Neural cell (in vitro differentiated cells): ENCODE measurements around the gene ADCY2.

Experiments
- CTCF ChIP-seq: fragments of 450-650 bp; IDR thresholded peaks from 2 replicates; pipeline ENCODE4 v1.5.1; 2014; ENCODE audit warnings: antibody characterized with exemption, mild to moderate bottlenecking, moderate library complexity; ENCODE audit not compliant: poor library complexity, severe bottlenecking
- EP300 ChIP-seq: fragments of 450-650 bp; conservative IDR thresholded peaks from 2 replicates; pipeline ENCODE4 v1.6.1; 2014; ENCODE audit warnings: antibody characterized with exemption, mild to moderate bottlenecking, moderate library complexity; ENCODE audit not compliant: poor library complexity, severe bottlenecking

DNA sequence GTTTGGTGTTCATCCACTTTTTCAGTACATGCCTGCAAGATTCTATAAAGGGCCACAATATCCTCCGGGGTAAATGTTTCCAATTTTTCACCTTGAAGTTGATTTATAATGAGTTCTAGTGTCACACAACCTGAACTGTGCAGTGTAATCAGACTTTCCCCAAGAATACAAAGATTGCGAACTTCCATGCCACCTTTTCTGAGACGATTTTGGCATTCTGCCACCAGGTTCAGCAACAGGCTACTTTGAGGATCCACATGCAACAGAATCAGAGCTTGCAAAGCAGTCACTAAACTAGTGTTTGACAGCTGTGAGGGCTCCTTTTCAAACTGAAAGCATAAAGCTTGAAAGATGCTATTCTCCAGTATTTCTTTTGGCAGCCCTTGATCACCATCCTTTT, 471.3 kb downstream of the ADCY2 start:
- no peak for TF ChIP-seq CTCF
- no peak for TF ChIP-seq EP300
